Anterior cingulate cortex (tissue), 58 donors: ENCODE results near the gene DLEC1.
"Not testable (repeated sequence)": the region's sequence is repeated elsewhere in the genome, so short reads cannot be mapped to it uniquely, and the experiment has no call there.

Experiments
- DNase-seq, 58 donors: peaks; one replicate each; lab custom pipeline; 2025; lab: John Stamatoyannopoulos, UW

DLEC1 gene

DNA sequence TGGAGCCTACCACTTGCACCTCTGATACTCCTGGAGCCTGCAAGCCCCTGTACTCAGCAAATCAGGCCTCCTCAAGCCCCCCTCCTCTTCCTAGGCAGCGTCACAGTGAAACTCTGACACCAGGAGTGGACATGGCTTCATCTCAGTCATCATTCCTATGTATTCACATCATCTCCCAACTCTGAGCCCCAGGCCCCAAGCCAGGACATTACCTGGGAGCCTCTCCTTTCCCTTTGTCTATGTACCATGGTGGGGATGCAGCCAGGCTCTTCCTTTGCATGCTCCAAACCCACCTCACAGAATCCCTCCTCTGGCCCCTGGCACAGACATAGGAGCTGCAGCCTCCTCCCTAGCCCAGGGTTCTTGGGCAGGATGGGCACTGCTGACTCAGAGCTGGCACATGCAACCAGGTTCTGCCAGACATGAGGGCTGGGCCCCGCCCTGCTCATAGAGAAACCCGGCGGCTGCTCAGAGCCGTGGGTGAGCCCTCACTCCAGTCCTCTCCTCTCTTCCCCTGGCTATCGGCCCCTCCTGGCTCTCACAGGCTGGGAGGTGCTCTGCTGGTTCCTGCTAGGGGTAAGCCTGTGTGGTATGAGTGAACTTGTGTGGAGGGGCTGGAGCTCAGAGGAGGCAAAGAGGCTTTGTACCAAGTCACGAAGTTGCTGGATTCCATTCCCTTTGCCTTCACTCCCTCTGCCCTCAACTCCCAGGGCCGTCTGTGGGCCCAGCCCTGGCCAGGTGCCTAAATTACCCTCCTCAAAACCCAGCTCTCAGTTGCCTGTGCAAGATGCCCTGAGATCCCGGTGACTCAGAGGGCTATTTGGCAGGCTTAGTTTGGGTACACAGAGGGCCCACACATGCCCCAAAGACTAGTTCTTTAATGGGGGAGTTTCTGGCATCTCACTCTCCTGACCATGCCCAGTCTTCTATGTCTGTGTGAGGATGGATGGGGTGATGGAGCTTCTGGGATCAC is 7.7 kb upstream of the DLEC1 start:
- DNase-seq, result peak in 6 of 58 donors; percentile 29 to 87 (median 49)

DNA sequence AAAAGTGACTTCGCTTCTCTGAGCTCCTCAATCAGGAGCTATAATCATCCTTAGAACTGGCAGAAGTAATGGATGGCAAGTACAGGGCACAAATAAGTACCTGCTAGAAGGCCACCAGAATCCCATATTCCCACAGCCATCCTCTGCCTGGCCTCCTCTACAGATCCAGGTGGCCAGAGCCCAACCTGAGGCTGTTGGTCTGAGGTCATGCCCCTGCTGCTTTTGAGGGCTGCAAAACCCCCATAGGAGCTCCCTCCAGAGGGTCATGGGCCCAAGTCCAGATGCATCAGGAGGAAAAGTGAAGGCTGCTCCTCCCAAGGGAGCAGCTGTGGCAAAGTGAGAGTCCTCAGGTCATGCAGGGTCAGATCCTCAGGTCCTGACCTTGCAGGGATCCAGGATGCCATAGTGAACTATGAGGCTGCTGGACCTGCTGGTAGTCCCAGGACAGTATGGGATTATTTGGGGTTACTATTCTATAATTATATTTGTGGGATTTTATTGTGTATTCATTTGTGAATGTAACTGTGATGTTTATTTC is 6.6 kb upstream of the DLEC1 start:
- no peak for DNase-seq

DNA sequence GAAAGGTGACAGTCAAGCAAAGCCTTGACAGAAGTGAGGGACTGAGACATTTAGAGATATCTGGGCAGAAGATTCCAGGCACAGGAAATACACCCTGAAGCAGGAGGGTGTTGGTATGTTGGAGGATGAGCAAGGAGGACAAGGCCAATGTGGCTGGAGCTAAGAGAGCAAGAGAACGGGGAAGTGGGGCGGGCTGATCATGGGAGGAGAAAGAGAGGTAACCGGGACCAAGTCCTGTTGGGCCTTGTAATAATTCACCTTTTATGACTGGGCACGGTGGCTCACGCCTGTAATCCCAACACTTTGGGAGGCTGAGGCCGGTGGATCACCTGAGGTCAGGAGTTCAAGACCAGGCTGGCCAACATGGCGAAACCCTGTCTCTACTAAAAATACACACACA is 5.4 kb upstream of the DLEC1 start:
- not testable (repeated sequence) for DNase-seq

DNA sequence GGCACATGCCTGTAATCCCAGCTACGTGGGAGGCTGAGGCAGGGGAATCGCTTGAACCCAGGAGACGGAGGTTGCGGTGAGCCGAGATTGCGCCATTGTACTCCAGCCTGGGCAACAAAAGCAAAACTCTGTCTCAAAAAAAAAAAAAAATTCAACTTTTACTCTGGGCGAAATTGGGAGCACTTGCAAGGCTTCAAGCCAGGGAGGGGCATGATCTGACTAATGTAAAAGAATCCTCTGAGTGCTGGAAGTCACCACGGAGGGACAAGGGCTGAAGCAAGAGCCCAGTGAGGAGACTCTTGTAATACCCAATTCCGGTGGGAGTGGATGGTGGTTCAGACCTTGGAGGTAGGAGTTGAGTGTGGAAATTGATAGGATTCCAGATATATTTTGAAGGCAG is 4.7 kb upstream of the DLEC1 start:
- not testable (repeated sequence) for DNase-seq

DNA sequence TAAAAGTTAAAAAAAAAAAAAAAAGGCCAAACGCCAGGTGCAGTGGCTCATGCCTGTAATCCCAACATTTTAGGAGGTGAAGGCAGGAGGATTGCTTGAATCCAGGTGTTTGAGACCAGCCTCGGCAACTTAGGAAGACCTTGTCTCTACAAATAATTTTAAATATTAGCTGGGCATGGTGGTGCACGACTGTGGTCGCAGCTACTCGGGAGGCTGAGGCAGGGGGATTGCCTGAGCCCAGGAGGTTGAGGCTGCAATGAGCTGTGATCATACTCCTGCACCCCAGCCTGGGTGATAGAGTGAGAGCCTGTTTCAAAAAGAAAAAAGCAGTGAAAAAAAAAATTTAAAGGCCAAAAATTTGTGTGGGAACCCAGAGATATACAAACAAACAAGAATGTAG is 2.7 kb upstream of the DLEC1 start:
- DNase-seq, result no peak

DNA sequence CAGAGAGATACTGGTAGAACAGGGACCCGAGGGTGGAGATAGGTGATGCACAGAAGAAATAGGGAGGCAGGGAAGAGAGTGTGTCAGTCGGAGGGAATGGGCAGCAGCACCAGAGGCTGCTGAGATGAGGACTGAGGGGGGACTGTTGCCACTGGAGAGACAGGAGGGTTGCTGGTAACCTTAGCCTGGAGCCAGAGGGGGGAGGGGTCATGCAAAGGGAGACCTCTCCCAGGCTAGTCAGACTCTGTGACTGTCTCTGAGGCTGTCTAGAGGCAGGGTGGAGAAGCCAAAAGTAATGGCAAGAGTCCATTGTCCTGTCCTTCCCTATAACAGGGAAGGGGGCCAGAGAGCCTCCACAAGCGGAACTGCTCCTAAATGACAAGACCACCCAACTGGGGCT is 2.1 kb upstream of the DLEC1 start:
- no peak for DNase-seq

DNA sequence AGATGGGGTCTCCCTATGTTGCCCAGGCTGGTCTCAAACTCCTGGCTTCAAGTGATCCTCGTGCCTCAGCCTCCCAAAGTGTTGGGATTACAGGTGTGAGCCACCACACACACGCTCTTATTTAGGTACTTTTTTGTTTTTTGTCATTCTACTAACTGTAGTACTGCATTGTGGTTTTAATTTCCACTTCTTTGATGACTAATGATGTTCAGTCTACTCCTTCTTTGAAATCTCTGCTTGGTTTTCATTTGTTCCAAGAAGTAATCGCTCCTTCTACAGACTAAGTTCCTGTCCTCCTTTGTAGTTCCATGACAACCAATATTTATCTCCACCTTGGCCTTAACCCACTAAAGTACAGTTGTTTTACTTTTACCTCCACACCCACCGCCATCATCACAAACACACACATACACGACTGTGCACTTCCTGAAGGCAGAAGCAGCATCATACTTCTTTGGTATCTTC is 529 bp upstream of the DLEC1 start:
- DNase-seq, result no peak

DNA sequence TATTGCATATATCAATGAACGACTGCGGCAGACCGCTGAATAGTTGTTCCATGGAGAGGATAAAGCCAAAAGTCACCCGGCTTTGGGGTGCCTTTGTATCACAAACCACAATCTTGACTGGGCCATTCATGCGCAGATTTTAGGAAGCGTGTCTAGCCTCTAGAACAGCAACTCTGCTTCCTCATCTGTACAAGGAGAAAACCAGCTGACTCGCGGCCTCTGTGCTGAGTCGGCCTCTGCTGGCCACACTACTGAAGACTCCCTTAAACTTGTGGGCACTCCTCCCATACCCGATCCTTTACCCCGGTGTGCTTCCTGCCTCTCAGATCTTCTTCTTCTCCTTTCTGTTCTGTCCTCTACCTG is 872 bp downstream of the DLEC1 start:
- peak in 36 of 58 donors; percentile 6 to 55 (median 34) for DNase-seq

DNA sequence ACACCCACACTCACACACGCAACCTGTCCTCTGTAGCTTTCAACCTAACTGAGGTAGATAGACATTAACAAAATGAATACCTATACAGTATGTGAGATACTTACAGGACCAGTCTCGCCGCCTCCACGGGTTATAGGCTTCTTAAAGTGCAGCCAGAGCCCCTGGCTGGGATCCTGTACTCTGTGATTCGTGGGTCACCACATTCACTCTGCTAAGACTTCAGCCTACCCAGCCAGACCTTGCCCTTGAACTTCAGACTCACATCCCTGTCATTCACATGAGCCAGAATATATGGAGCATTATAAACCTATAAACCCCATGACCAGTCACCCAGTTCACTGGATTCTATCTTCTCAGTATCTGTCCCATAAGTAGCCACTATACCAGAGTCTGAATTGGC is 1.4 kb downstream of the DLEC1 start:
- no peak for DNase-seq

DNA sequence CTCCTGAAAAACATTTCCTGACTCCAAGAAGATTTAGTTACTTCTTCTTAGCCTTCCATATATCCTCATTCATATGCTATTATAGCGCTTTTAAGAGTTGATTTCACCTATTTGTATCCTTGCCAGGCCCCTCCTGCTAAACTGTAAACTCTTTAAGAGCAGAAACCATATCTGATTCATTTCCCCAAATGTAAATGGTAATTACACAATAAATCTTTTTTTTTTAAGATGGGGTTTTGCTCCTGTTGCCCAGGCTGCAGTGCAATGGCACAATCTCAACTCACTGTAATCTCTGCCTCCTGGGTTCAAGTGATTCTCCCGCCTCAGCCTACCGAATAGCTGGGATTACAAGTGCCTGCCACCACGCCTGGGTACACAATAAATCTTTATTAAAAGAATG is 4.5 kb downstream of the DLEC1 start:
- no peak for DNase-seq

DNA sequence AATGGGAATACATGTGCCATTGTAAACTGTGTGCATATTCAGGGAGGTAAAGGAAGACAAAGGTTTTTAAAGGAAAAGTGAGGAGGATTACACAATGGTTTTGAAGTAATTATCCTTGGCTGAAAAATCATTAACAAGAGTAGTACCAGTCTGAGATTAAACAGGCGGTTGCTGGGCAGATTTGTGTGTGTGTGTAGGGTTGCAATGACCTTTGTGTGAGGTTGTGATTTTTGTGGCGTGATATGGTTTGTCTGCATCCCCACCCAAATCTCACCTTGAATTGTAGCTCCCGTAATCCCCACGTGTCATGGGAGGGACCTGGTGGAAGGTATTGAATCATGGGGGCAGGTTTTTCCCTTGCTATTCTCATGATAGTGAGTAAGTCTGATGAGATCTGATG is 7.0 kb downstream of the DLEC1 start:
- DNase-seq, result no peak

DNA sequence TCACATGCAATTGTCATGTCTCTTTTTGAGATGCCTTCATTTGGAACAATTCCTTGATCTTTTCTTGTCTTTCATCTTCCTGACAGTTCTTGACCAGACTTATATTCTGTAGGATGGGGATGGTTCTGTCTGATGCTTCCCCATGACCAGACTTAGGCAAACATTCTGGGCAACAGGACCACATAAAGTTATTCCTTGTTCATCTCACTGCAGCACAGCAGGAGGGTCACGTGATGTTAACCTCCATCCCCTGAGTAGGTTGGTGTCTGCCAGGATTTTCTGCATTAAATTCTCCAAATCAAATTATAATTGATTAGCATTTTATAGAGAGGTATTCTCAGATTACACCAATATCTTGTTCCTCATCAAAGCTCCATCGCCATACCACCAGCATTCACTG is 7.8 kb downstream of the DLEC1 start:
- DNase-seq, result no peak

DNA sequence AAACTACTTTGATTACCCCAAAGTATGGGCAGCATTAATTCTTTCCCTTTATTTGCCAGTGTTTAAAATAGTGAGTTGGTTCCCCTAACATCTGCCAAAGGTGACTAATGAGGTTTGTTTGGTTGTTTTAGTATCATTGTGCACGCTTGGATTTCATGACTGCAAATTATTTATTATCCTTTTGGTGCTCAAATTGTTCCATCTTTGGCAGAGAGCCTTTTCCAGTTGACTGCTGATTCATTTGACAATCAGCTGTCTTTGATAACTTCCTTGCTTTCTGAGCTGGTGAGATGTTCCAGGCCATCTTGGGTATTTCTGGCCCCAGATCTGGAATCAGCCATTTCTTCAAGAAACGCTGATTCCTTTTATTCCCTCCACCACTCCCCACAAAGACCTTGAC is 8.9 kb downstream of the DLEC1 start:
- DNase-seq, result no peak

DNA sequence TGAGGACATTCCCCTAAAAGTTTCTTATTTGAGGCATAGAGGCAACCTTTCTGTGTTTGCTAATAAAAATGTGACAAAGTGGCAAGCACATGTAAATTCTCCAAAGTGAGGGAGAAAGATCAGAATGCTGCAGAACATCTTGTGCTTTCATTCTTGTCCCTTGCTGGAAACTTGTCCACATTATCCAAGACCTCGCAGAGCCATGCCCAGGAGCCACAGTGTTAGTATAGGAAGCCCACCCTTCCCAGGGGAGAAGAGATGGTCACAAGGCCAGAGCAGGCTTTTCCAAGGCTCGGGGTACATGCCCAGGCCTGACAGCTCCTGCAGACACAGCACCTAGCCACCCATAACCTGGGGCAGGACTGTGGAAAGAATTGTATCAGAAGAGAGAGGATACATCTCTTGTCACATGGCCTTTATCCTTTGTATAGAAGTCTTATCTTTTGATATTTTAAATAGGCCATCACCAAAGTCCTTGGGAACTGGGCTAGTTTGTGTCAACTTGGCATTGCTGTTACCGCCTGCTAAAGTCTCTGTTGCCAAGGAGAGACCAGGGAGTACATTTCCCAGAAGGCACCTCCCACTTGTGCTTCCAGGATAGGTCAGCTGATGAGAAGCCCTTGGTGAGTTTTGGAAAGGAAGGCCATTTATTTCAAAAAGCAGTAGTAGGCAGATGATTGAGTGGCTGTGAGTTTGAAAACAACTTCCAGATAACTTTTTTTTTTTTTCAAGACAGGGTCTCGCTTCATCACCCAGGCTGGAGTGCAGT is 10.5 kb downstream of the DLEC1 start:
- DNase-seq, result peak in 6 of 58 donors; percentile 1 to 54 (median 28)

DNA sequence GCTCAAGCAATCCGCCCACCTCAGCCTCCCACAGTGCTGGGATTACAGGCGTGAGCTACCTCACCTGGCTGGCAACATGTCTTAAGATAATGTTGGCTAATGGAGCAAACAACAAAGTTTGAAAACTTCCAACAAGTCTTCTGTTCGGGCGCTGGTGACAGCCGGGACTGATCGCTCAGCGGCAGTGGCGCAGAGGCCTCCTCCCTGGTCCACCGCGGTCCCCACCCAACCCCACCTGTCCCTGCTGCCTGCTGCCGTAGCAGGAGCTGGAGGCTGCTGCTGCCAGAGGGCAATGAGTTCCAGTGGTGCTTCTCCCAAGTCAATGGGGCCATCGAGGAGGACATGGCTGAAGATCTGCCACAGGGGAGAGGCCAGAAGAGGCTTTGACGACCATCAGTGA is 12.1 kb downstream of the DLEC1 start:
- DNase-seq, result no peak

DNA sequence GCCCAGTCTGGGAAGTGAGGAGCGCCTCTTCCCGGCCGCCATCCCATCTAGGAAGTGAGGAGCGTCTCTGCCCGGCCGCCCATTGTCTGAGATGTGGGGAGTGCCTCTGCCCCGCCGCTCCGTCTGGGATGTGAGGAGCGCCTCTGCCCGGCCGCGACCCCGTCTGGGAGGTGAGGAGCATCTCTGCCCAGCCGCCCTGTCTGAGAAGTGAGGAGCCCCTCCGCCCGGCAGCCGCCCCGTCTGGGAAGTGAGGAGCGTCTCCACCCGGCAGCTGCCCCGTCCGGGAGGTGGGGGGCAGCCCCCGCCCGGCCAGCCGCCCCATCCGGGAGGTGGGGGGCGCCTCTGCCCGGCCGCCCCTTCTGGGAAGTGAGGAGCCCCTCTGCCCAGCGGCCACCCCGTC is 14.3 kb downstream of the DLEC1 start:
- DNase-seq, result not testable (repeated sequence)

DNA sequence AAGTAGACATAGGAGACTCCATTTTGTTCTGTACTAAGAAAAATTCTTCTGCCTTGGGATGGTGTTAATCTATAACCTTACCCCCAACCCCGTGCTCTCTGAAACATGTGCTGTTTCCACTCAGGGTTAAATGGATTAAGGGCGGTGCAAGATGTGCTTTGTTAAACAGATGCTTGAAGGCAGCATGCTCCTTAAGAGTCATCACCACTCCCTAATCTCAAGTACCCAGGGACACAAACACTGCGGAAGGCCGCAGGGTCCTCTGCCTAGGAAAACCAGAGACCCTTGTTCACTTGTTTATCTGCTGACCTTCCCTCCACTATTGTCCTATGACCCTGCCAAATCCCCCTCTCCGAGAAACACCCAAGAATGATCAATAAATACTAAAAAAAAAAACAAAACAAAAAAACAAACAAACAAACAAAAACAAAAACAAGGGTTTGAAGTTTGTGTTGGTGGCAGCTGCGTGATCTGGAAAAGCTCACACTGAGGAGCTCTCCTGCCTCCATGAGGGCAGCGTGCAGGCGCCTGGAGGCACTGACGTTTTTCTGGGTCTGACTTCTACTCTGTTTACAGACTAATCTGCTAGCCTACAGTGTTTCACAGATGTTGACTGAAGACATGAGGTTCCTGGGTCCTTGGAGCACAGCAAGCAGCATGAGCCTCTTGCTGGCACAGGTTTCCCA is 14.9 kb downstream of the DLEC1 start:
- not testable (repeated sequence) for DNase-seq

DNA sequence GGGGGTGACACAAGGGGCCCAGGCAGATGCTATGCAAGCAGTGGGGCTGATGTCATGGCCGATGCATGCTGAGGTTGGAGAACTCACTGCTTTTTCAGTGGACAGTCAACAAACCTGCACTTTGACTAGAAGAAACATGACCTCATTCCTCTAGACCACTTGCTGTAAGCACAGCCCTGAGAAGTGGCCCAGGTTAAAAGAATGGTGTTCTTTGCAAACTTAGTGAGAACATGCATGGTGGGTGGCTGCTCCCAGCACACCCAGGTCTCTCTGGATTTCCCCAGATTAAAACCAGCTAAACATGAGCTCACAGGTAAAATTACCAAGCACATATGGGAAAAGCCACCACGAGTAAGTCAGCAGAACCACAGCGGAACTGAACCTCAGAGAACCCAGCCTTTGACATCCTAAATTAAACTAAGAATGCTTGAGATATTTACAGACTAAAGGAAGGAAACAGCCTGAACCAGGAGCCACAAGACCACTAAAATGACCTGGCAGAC is 15.5 kb downstream of the DLEC1 start:
- DNase-seq, result no peak

DNA sequence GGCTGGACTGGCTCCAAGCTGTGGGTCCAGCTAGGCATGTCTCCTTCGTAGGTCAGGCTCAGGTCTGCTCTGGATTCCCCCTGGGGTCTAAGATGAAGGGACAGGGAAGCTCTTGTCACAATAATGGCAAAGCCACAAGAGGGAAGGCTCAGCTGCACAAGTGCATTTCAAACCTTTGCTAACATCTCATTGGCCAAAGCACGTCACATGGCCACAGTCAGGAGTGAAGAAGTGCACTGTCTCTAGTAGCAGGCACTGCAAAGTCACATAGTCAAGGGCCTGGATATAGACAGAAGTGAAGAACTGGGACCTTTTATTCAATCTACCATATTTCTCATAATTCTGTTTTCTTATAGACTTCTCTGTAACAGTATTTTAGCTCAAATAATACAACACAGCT is 20.1 kb downstream of the DLEC1 start:
- DNase-seq, result no peak

DNA sequence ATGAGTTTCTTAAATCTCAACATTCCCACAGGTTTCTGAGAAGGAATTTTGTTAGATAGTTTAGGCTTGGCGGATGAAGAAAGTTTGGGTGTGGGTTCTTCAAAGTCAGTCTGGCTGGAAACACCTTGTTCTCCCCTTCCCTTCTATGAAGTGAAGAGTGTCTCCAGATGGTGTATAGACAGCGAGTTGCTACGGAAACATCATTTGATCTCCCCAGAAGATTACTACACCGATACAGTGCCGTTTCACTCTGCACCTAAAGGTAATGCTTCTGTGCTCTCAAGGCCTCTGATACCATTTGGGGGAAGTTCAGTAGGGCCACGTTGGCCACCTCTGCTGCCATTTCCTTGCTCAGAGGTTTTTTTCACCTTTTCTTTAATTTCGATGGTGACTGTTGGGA is 20.6 kb downstream of the DLEC1 start:
- no peak for DNase-seq

DNA sequence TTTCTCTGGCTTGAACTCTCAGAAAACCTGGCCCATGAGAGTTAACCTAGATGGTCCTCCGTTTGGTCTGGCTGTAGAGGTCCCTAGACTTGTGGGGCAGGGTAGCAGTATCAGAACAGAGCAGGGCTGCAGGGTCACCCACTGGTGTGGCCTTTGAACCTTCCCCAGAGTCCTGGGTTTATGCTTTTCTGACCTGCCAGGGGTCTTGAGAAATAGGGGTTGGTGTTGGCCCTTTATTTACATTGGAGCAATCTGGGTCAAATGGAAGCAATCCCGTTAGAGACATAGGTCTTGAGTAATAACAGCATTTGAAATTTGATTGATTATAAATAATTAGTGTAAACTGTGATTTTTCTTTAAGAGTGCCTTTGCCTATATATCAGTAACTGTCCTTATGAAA is 23.8 kb downstream of the DLEC1 start:
- DNase-seq, result no peak
